Glomerular visceral epithelial cell (primary cell): ENCODE results near the gene ABT1.

Experiments used
- DNase-seq: peaks from one replicate; pipeline ENCODE4 v3.0.0-alpha.2; 2016; ENCODE audit errors: extremely low spot score

The ABT1 gene

DNA sequence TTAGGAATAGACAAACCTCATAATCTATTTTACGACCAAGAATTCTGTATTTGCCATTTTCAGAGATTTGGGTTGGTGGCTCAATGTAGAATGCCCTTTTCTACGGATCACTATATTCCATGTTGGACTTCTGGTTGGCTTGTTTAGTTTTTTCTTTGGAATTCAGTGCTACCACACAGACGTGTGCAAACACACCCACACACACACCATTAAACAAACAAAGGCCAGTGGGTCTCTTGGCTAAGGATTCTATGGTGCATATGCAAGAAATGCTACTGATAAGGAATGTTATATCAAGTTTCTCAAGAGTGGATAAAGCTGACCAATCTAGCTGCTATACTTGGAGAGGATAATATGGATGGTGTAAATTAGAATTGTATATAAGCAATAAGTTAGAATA is 8.0 kb downstream of the ABT1 start:
- no peak for DNase-seq

- DNase-seq, result peak; percentile 66
Observed at GRCh38 chr6:26607434-26608230, 10.9 kb downstream of the ABT1 start.

GRCh38 chr6:26609463-26609862 is 12.7 kb downstream of the ABT1 start:
- DNase-seq, result no peak

DNA sequence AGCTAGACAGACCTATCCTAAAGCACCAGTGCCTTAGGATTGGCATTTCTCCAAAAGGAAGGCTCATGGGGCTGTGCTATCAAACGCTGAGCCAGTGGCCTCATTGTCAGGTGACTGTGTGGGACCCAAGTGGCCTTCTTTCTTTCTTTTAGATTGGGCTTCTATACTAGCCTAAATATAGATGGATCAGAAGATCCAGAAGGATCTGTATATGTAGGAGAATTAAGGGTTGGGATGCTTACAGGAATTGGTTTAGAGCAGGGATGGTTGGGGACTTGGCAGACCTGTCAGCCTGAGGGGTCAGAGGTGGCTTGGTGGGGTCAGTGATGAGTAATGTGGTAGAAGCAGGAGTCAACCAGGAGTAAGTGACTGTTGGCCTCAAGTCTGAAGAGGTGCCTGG is 14.8 kb downstream of the ABT1 start:
- DNase-seq, result no peak

DNA sequence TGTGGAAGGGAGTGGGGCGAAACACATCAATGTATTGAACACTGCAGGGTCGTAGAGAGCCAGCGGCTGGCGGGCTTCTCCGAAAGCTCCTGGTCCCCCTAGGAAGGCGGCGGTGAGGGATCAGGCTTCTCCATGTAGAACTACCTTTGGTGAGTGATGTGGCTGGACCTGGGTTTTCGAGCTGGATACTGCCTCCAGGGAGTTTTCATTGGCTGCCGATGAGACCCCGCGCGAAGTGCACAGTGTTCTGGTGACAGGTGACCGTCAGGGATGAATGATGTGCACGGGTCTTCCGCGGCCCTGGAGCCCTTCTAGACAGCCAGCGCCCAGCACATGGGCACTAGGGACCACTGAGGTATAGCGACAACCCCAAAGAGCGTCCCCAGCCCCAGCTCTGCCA is 16.4 kb downstream of the ABT1 start:
- DNase-seq, result no peak

GRCh38 chr6:26613689-26614683 is 17.2 kb downstream of the ABT1 start:
- DNase-seq, result no peak

- no peak for DNase-seq
Observed at GRCh38 chr6:26623339-26623859, 26.6 kb downstream of the ABT1 start.

GRCh38 chr6:26624557-26624956 is 27.8 kb downstream of the ABT1 start:
- no peak for DNase-seq

DNA sequence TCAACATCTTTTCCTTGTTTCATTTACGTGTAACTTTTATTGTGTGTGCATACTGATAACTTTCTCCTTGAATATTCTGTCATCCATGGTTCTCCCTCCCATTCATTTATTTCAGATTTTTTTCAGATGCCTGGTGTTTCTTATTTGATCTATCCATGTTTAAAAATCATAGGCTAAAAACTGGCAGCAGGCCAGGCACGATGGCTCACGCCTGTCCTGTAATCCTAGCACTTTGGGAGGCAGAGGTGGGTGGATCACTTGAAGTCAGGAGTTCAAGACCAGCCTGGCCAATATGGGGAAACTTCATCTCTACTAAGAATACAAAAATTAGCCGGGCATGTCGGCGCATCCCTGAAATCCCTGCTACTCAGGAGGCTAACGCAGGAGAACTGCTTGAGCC is 31.1 kb downstream of the ABT1 start:
- DNase-seq, result no peak

DNA sequence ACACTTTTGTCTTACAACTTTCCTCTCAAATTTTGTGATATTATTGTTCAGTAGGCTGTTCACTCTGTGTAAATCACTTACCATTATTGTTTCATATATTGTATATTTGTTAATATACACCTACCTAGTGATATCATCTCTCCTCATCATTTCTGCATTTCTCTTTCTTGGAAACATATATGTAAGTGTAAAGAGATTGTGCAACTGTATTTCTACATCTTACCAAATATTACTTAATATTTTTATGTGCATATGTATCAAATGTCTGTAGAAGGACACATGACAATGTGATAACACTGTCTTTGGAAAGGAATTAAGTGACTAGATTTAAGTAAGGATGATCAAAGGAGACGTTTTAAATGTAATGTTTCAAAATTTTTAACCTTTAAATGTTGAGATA is 32.6 kb downstream of the ABT1 start:
- DNase-seq, result no peak

GRCh38 chr6:26640806-26641205 is 44.1 kb downstream of the ABT1 start:
- no peak for DNase-seq

DNA sequence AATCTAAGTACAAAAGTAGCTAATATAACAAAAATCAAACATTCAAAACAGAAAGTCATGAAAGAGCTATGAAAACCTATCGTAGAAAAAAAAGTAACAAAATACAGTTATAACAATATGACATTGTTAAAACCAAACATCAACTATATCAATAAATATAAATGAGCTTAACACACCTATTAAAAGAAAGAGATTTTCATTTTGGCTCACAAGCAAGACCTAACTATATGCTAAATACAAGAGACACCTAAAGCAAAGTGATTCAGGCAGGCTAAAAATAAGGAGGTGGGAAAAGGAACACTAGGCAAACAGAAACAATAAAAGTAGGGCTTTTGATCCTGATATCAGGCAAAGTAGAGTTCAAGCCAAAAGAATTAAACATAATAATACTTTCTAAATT is 49.3 kb downstream of the ABT1 start:
- no peak for DNase-seq
